HCT116 (cell line): ENCODE measurements around the gene LURAP1L. TPM values are rescaled to one million over a fixed set of nuclear protein-coding genes. Genes with fewer than 3 reads are reported as not detected.
A peak's percentile ranks its signal among the peaks of the same experiment; 100 is the strongest.

ENCODE experiments used
- ATAC-seq: fragments of 200-7000 bp; cut with Tn5 transposase; 2 replicates; pipeline ENCODE4 v1.9.1; 2020; ENCODE audit warnings: mild to moderate bottlenecking, moderate library complexity
- BruUV-seq: library from RNA; stranded (reverse); fragments of 400-500 nt; replicated peaks from 2 replicates; lab custom pipeline; 2021; lab: Mats Ljungman, UMichigan
- CTCF ChIA-PET: fragments of 300-600 bp; sonication (Branson Sonifier 250); formaldehyde crosslinking; loops from one replicate; lab custom pipeline; 2021; ENCODE audit warnings: antibody characterized with exemption; lab: Charles Lee
- POLR2A ChIA-PET: fragments of 300-600, 350-600 bp; sonication (Branson Sonifier 250); formaldehyde crosslinking; loops from one replicate; lab custom pipeline; 2021; ENCODE audit warnings: antibody characterized with exemption; lab: Charles Lee
- RAD21 ChIA-PET, 2 experiments: fragments of 300-600 bp; sonication (Branson Sonifier 250); formaldehyde crosslinking; loops; one replicate each; lab custom pipeline; 2023; ENCODE audit warnings: low total read pairs in 2 of 2; ENCODE audit not compliant: uncharacterized antibody in 2 of 2, unreplicated experiment in 2 of 2, low non-redundant PET in 1 of 2; lab: Charles Lee
- DNase-seq: peaks from one replicate; pipeline ENCODE4 v3.0.0-alpha.2; 2010; ENCODE audit warnings: low read depth, low spot score
- H2AFZ ChIP-seq: fragments of 200-600 bp; shearing (Covaris generic), sonication (generic); 2 replicates; pipeline ENCODE4 v1.6.1; 2017; ENCODE audit warnings: low read depth, mixed run types, mixed read lengths, antibody characterized with exemption, low read length; ENCODE audit not compliant: poor library complexity, severe bottlenecking
- H3K27ac ChIP-seq: 2 replicates; pipeline ENCODE4 v1.5.1; 2012; ENCODE audit warnings: low read depth, low read length
- H3K27me3 ChIP-seq: fragments of 200-600 bp; sonication (generic); 2 replicates; pipeline ENCODE4 v1.6.1; 2016; ENCODE audit warnings: mixed run types, low read length, mixed read lengths; ENCODE audit not compliant: insufficient read depth
- H3K36me3 ChIP-seq, 2 experiments: fragments of 200-500 bp in 1 of 2; fragments of 200-600 bp in 1 of 2; sonication (Bioruptor generic) in 1 of 2; sonication (generic) in 1 of 2; 2 replicates each; pipeline versions ENCODE4 v1.5.1 to v1.6.1; 2014 to 2016; ENCODE audit warnings: low read length in 2 of 2, inconsistent platforms in 1 of 2, mixed read lengths in 1 of 2, mixed run types in 1 of 2; ENCODE audit not compliant: insufficient read depth in 2 of 2, control insufficient read depth in 1 of 2
- H3K4me1 ChIP-seq, 2 experiments: fragments of 200-600 bp in 1 of 2; sonication (generic) in 1 of 2; 2 replicates each; pipeline versions ENCODE4 v1.5.1 to v1.6.1; 2012 to 2017; ENCODE audit warnings: low read length in 2 of 2, inconsistent platforms in 1 of 2, mild to moderate bottlenecking in 1 of 2, mixed read lengths in 1 of 2, mixed run types in 1 of 2, moderate library complexity in 1 of 2; ENCODE audit not compliant: insufficient read depth in 2 of 2, control insufficient read depth in 1 of 2
- H3K4me2 ChIP-seq: fragments of 200-600 bp; sonication (generic); 2 replicates; pipeline ENCODE4 v1.6.1; 2017; ENCODE audit warnings: mixed run types, low read length, mixed read lengths
- H3K4me3 ChIP-seq, 2 experiments: fragments of 200-600 bp in 1 of 2; sonication (generic) in 1 of 2; replicated peaks in 1 of 2; 2 replicates each; pipeline ENCODE4 v1.5.1; 2011 to 2016; ENCODE audit warnings: low read length in 2 of 2, control low read depth in 1 of 2, low read depth in 1 of 2, mild to moderate bottlenecking in 1 of 2, mixed read lengths in 1 of 2, mixed run types in 1 of 2
- H3K79me2 ChIP-seq: fragments of 200-600 bp; sonication (generic); 2 replicates; pipeline ENCODE4 v1.6.1; 2017; ENCODE audit warnings: mild to moderate bottlenecking, mixed run types, low read length, moderate library complexity, mixed read lengths; ENCODE audit not compliant: insufficient read depth
- H3K9ac ChIP-seq: fragments of 200-600 bp; sonication (generic); 2 replicates; pipeline ENCODE4 v1.6.1; 2016; ENCODE audit warnings: low read length, mixed read lengths
- H3K9me2 ChIP-seq: fragments of 200-600 bp; sonication (generic), shearing (Covaris generic); 2 replicates; pipeline ENCODE4 v1.6.1; 2017; ENCODE audit warnings: mixed run types, mild to moderate bottlenecking, moderate library complexity; ENCODE audit not compliant: insufficient read depth
- H3K9me3 ChIP-seq, 2 experiments: fragments of 200-500 bp in 1 of 2; fragments of 200-600 bp in 1 of 2; sonication (Bioruptor generic) in 1 of 2; sonication (generic) in 1 of 2; 2 replicates each; pipeline ENCODE4 v1.6.1; 2014 to 2017; ENCODE audit warnings: low read length in 2 of 2, mixed read lengths in 2 of 2, inconsistent platforms in 1 of 2, low read depth in 1 of 2, mild to moderate bottlenecking in 1 of 2, mixed run types in 1 of 2, moderate library complexity in 1 of 2; ENCODE audit not compliant: control insufficient read depth in 1 of 2, insufficient read depth in 1 of 2
- H4K20me1 ChIP-seq: fragments of 200-600 bp; sonication (generic), shearing (Covaris generic); 2 replicates; pipeline ENCODE4 v1.6.1; 2017; ENCODE audit warnings: mixed run types, mild to moderate bottlenecking, moderate library complexity; ENCODE audit not compliant: insufficient read depth
- ATF3 ChIP-seq: IDR thresholded peaks from 2 replicates; pipeline ENCODE4 v1.6.1; 2012
- CBX3 ChIP-seq: IDR thresholded peaks from 2 replicates; pipeline ENCODE4 v1.6.1; 2012; ENCODE audit warnings: low read depth
- CEBPB ChIP-seq: IDR thresholded peaks from 2 replicates; pipeline ENCODE4 v1.6.1; 2012; ENCODE audit warnings: low read depth
- CTCF ChIP-seq, 3 experiments: fragments of 200-600 bp in 1 of 3; sonication (generic) in 1 of 3; IDR thresholded peaks in 2 of 3; conservative IDR thresholded peaks in 1 of 3; 2 replicates each; pipeline ENCODE4 v1.5.1; 2012 to 2017; ENCODE audit warnings: low read depth in 2 of 3, low read length in 2 of 3, antibody characterized with exemption in 1 of 3, borderline replicate concordance in 1 of 3, control low read depth in 1 of 3, mild to moderate bottlenecking in 1 of 3, mixed read lengths in 1 of 3, mixed run types in 1 of 3, moderate library complexity in 1 of 3; ENCODE audit not compliant: insufficient read depth in 1 of 3
- EGR1 ChIP-seq: IDR thresholded peaks from 2 replicates; pipeline ENCODE4 v1.6.1; 2012; ENCODE audit warnings: low read depth
- ELF1 ChIP-seq: IDR thresholded peaks from 2 replicates; pipeline ENCODE4 v1.6.1; 2012; ENCODE audit warnings: low read depth, borderline replicate concordance
- EZH2 ChIP-seq: fragments of 200-600 bp; sonication (generic); IDR thresholded peaks from 2 replicates; pipeline ENCODE4 v1.6.1; 2017; ENCODE audit warnings: antibody characterized with exemption, mixed run types
- EZH2phosphoT487 ChIP-seq: fragments of 200-600 bp; IDR thresholded peaks from 2 replicates; pipeline ENCODE4 v1.6.1; 2018; ENCODE audit warnings: antibody characterized with exemption, borderline replicate concordance
- FOSL1 ChIP-seq: IDR thresholded peaks from 2 replicates; pipeline ENCODE4 v1.6.1; 2012; ENCODE audit warnings: low read depth
- JUND ChIP-seq: IDR thresholded peaks from 2 replicates; pipeline ENCODE4 v1.6.1; 2012
- POLR2A ChIP-seq: IDR thresholded peaks from 2 replicates; pipeline ENCODE4 v1.7.0; 2011; ENCODE audit warnings: borderline replicate concordance; ENCODE audit not compliant: insufficient read depth, insufficient read length; ENCODE audit errors: extremely low read depth
- POLR2AphosphoS5 ChIP-seq: IDR thresholded peaks from 2 replicates; pipeline ENCODE4 v1.6.1; 2011; ENCODE audit warnings: mild to moderate bottlenecking, low read depth, low read length, moderate library complexity
- RAD21 ChIP-seq: IDR thresholded peaks from 2 replicates; pipeline ENCODE4 v1.6.1; 2012; ENCODE audit warnings: low read depth, mild to moderate bottlenecking
- SIN3A ChIP-seq: IDR thresholded peaks from 2 replicates; pipeline ENCODE4 v1.6.1; 2012; ENCODE audit warnings: low read depth
- SP1 ChIP-seq: IDR thresholded peaks from 2 replicates; pipeline ENCODE4 v1.6.1; 2012; ENCODE audit warnings: low read depth
- SRF ChIP-seq: IDR thresholded peaks from 2 replicates; pipeline ENCODE4 v1.6.1; 2012; ENCODE audit warnings: low read depth
- TCF7L2 ChIP-seq: IDR thresholded peaks from 2 replicates; pipeline ENCODE4 v1.7.0; 2011; ENCODE audit warnings: borderline replicate concordance, inconsistent platforms; ENCODE audit not compliant: insufficient read depth, insufficient read length; ENCODE audit errors: extremely low read depth
- YY1 ChIP-seq: IDR thresholded peaks from 2 replicates; pipeline ENCODE4 v1.6.1; 2011; ENCODE audit warnings: low read length, low read depth, moderate library complexity, mild to moderate bottlenecking; ENCODE audit not compliant: insufficient replicate concordance; ENCODE audit errors: extremely low read depth
- ZFX ChIP-seq: fragments of 450-650 bp; IDR thresholded peaks from 2 replicates; pipeline ENCODE4 v1.6.1; 2017
- ZNF274 ChIP-seq: fragments of 200-500 bp; sonication (Bioruptor generic); IDR thresholded peaks from 2 replicates; pipeline ENCODE4 v1.6.1; 2014; ENCODE audit warnings: mild to moderate bottlenecking, low read depth, low read length, inconsistent platforms
- intact Hi-C: fragments of 100-400 bp; cut with micrococcal nuclease; formaldehyde crosslinking; loops from 2 replicates; pipeline ENCODE4 v1.10.0; 2022
- total RNA-seq: library from RNA; stranded (reverse); gene quantifications from one replicate; pipeline ENCODE4 v1.2.1, GENCODE V29; 2021; ENCODE audit not compliant: unreplicated experiment
- TF ChIP-seq, protein P1 (sequence below): IDR thresholded peaks from 2 replicates; pipeline ENCODE4 v1.6.1; 2012
- TF ChIP-seq, protein P2 (sequence below): IDR thresholded peaks from 2 replicates; pipeline ENCODE4 v1.6.1; 2011; ENCODE audit warnings: mild to moderate bottlenecking, low read length, moderate library complexity; ENCODE audit not compliant: insufficient replicate concordance; ENCODE audit errors: extremely low read depth

Gene LURAP1L
- total RNA-seq, 1 experiment from 2014 or later = 13.3 TPM

DNA sequence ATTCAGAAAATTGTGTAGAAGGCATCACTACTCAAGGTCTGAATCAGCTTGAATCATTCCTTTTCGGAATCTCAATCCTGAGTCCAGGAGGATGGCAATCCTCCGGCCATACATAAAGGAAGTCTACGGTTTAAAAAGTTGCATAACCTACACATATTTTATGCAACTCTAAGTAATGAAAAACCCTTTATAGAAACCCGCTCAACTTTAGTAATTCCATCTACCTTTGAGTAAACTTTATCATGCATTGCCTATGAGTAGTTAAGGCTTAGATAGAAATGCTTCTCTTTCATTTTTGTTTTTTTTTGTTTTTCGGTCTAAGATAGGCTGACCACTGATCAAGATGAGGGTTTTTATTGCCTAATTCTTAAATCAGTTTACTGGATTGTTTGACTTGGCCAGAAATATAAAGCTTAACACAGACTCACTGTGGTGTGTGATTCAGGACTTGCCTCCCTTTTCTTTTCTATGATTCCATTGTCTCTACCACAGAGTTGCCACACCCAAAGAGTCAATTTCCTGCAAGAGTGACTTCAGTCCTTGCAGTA lies 85.0 kb downstream of the LURAP1L start:
- H3K4me3 ChIP-seq = no peak overlapping the region
- BruUV-seq = no TSS peak
- no peak overlapping the region for H3K9ac ChIP-seq
- ChIA-PET RAD21 (no interaction called here), CTCF (no interaction called here), POLR2A (no interaction called here)
- no peaks in the 10 kb centered on the region for H3K9me2 ChIP-seq
- DNase-seq (peak; percentile 52), ATAC-seq (peak; percentile 67)
- H2AFZ ChIP-seq = peak overlapping the region; percentile 7
- no peaks in the 10 kb centered on the region for H3K27me3 ChIP-seq
- peaks cover 2 to 11% of the 10 kb centered on the region in 2 experiments; a peak in 2 of 4 replicates for H3K4me1 ChIP-seq
- no peaks in the 10 kb centered on the region for H4K20me1 ChIP-seq
- H3K79me2 ChIP-seq = no peaks in the 10 kb centered on the region
- intact Hi-C loops = no loop called here
- H3K9me3 ChIP-seq = no peaks in the 10 kb centered on the region
- H3K36me3 ChIP-seq = no peaks in the 10 kb centered on the region
- H3K4me2 ChIP-seq = peak overlapping the region; percentile 33
- H3K27ac ChIP-seq = no peak overlapping the region
- no peak for TF ChIP-seq ELF1
- TF ChIP-seq ZFX = no peak
- no peak for TF ChIP-seq EZH2
- peak; percentile 49 for TF ChIP-seq JUND
- TF ChIP-seq CEBPB = peak; percentile 79
- TF ChIP-seq SRF = 0 out of 2 replicates have a peak, but pooled peaks have one; percentile 12
- TF ChIP-seq, protein P1, sequence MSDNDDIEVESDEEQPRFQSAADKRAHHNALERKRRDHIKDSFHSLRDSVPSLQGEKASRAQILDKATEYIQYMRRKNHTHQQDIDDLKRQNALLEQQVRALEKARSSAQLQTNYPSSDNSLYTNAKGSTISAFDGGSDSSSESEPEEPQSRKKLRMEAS = no peak
- no peak for TF ChIP-seq TCF7L2
- TF ChIP-seq POLR2AphosphoS5 = peak; percentile 24; the same call in 1 of the 2 replicates
- TF ChIP-seq CTCF (IDR thresholded peaks at IDR 0.05 in 2 of 3, conservative IDR thresholded peaks at IDR 0.05 in 1 of 3; ENCODE audit: borderline replicate concordance in 1 of 3, insufficient read depth in 1 of 3, low read depth in 2 of 3, low read length in 2 of 3) = no peak
- TF ChIP-seq FOSL1 = peak; percentile 19; the same call in 1 of the 2 replicates
- no peak for TF ChIP-seq RAD21
- TF ChIP-seq ZNF274 = no peak
- no peak for TF ChIP-seq SIN3A
- TF ChIP-seq, protein P2, sequence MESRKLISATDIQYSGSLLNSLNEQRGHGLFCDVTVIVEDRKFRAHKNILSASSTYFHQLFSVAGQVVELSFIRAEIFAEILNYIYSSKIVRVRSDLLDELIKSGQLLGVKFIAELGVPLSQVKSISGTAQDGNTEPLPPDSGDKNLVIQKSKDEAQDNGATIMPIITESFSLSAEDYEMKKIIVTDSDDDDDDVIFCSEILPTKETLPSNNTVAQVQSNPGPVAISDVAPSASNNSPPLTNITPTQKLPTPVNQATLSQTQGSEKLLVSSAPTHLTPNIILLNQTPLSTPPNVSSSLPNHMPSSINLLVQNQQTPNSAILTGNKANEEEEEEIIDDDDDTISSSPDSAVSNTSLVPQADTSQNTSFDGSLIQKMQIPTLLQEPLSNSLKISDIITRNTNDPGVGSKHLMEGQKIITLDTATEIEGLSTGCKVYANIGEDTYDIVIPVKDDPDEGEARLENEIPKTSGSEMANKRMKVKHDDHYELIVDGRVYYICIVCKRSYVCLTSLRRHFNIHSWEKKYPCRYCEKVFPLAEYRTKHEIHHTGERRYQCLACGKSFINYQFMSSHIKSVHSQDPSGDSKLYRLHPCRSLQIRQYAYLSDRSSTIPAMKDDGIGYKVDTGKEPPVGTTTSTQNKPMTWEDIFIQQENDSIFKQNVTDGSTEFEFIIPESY = no peak
- TF ChIP-seq EZH2phosphoT487 = no peak
- TF ChIP-seq EGR1 = no peak
- no peak for TF ChIP-seq ATF3
- peak; percentile 36; the same call in 1 of the 2 replicates for TF ChIP-seq CBX3
- TF ChIP-seq SP1 = peak; percentile 70
- TF ChIP-seq POLR2A = no peak
- TF ChIP-seq YY1 = no peak
